GM18505 (cell line): ENCODE data around the gene C1QC.
"Not testable (repeated sequence)": the region's sequence is repeated elsewhere in the genome, so short reads cannot be mapped to it uniquely, and the experiment has no call there.

Experiments used
- ATAC-seq: cut with Tn5 transposase; IDR thresholded peaks from one replicate; pipeline ENCODE4 v1.9.1; 2021; ENCODE audit not compliant: unreplicated experiment
- POLR2A ChIP-seq: IDR thresholded peaks from 4 replicates; pipeline ENCODE4 v1.6.1; 2011; ENCODE audit warnings: borderline replicate concordance; ENCODE audit not compliant: insufficient read depth, insufficient read length; ENCODE audit errors: extremely low read depth

The C1QC gene

GRCh38 chr1:22650089-22650693, 6.8 kb downstream of the C1QC start:
- TF ChIP-seq POLR2A = no peak
- no peak for ATAC-seq

GRCh38 chr1:22651941-22652856, 8.8 kb downstream of the C1QC start:
- ATAC-seq = no peak
- no peak for TF ChIP-seq POLR2A

GRCh38 chr1:22652881-22653316, 9.5 kb downstream of the C1QC start, which contains the start of gene C1QB:
Gene C1QB, plus strand, starts transcription at chr1:22653236. Its CDS starts 6,227 bp downstream, at chr1:22659463.
- TF ChIP-seq POLR2A = no peak
- no peak for ATAC-seq

- no peak for ATAC-seq
- TF ChIP-seq POLR2A = no peak
These were observed 11.3 kb downstream of the C1QC start for GRCh38 chr1:22654692-22655091.

- TF ChIP-seq POLR2A = no peak
- no peak for ATAC-seq
These were observed 15.1 kb downstream of the C1QC start for GRCh38 chr1:22658385-22659163.

DNA sequence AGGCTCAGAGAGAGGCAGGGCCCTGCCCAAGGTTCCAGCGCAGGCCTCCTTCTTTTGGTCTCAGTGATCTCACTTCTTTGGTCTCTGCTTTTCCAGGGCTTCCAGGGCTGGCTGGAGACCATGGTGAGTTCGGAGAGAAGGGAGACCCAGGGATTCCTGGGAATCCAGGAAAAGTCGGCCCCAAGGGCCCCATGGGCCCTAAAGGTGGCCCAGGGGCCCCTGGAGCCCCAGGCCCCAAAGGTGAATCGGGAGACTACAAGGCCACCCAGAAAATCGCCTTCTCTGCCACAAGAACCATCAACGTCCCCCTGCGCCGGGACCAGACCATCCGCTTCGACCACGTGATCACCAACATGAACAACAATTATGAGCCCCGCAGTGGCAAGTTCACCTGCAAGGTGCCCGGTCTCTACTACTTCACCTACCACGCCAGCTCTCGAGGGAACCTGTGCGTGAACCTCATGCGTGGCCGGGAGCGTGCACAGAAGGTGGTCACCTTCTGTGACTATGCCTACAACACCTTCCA, 17.3 kb downstream of the C1QC start:
- no peak for ATAC-seq
- TF ChIP-seq POLR2A = no peak

- ATAC-seq = no peak
- TF ChIP-seq POLR2A = no peak
These were observed 18.4 kb downstream of the C1QC start for GRCh38 chr1:22661880-22662279.

DNA sequence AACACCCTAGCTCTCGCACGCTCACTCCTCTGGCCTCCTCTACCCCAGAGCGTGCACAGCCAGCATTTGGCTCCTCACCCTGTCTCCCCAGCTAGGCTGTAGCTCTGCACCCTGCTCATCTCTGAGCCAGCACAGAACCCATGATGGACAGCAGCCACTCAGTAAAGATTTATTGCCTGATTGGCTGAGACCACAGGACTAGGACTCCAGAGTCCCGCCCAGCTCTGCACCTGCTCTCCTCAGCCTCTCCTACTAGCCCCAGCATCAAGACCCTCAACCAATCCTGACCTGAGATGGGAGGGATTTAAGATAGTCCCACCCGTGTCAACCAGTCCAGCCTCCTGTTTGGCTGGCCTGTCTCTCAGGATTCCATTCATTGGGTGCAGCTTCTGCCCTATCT, 18.9 kb downstream of the C1QC start:
- ATAC-seq = no peak

DNA sequence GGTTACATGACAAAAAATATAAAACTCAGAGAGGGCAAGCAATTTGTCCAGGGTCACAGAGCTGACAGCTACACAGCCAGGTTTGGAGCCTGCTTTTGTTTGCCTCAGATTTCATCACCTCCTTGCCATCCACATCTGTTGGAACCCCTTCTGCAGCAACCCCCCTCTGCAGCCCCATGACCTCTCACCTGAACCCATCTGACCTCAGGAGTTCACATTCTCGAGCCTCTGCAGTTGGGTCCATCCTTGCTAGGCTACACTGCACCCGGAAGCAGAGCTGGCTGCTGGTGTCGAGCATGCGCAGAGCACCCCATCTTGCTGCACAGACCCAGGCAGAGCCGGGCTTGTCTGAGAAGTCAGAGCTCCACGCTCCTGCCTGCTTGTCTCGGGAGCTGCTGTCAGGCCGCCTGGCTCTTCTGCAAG, 19.6 kb downstream of the C1QC start:
- no peak for TF ChIP-seq POLR2A
- ATAC-seq = no peak

More for the DNA sequence above, 18.9 kb downstream of the C1QC start:
- TF ChIP-seq POLR2A = no peak

- no peak for ATAC-seq
These were observed 22.3 kb downstream of the C1QC start for GRCh38 chr1:22665752-22666151.

DNA sequence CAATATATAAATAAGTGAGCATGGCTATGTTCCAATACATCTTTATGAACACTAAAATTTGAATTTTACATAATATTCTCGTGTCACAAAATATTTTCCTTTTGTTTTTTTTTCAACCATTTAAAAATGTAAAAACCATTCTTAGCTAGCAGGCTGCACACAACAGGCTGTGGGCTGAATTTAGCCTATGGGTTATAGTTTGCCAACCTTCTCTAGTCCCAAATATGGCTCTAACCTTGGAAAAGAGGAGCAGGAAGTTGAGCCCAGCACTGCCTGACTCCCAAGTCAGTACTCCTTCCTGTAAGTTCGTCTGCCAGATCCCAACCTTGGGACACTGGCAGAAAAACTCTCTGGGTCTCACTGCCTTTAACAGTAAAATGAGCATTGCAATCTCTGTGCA, 23.0 kb downstream of the C1QC start:
- ATAC-seq = no peak

More at GRCh38 chr1:22665752-22666151, 22.3 kb downstream of the C1QC start:
- TF ChIP-seq POLR2A = no peak

DNA sequence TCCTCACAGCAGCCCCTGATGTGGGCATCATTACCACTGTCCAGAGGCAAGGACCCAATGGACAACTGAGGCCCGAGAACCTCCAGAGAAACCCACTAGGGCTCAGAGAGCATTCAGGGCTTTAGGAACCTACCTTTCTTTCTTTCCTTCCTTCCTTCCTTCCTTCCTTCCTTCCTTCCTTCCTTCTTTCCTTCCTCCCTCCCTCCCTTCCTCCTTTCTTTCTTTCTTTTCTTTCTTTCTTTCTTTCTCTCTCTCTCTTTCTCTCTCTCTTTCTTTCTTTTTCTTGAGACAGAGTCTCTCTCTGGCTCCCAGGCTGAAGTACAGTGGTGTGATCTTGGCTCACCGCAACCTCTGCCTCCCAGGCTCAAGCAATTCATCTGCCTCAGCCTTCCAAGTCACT, 25.4 kb downstream of the C1QC start:
- not testable (repeated sequence) for ATAC-seq

More for the DNA sequence above, 23.0 kb downstream of the C1QC start:
- TF ChIP-seq POLR2A = no peak

- no peak for TF ChIP-seq POLR2A
- ATAC-seq = no peak
These were observed 27.0 kb downstream of the C1QC start for GRCh38 chr1:22670352-22670975.
